Ascending aorta (tissue), 2 donors: ENCODE measurements around the gene MAPK1. TPM values are rescaled to one million over a fixed set of nuclear protein-coding genes. Genes with fewer than 3 reads are reported as not detected.
"Not testable (repeated sequence)": the region's sequence is repeated elsewhere in the genome, so short reads cannot be mapped to it uniquely, and the experiment has no call there.

Experiments used
- DNase-seq, 2 donors: peaks; one replicate each; pipeline ENCODE4 v3.0.0-alpha.2; 2019; ENCODE audit warnings: low spot score in 2 of 2
- H3K27ac ChIP-seq, 2 donors: fragments of 200-600 bp; sonication (generic); one replicate each; pipeline ENCODE4 v1.5.1; 2016 to 2017; ENCODE audit warnings: mild to moderate bottlenecking in 1 of 2
- H3K27me3 ChIP-seq: fragments of 200-600 bp; sonication (generic); one replicate; pipeline ENCODE4 v1.5.1; 2017
- H3K36me3 ChIP-seq, 2 donors: fragments of 200-600 bp; sonication (generic); one replicate each; pipeline ENCODE4 v1.5.1; 2016
- H3K4me1 ChIP-seq, 2 donors: fragments of 200-600 bp; sonication (generic); one replicate each; pipeline ENCODE4 v1.5.1; 2016 to 2017; ENCODE audit warnings: mild to moderate bottlenecking in 1 of 2
- H3K4me3 ChIP-seq, 2 donors: fragments of 200-600 bp; sonication (generic); one replicate each; pipeline ENCODE4 v1.5.1; 2016 to 2017; ENCODE audit warnings: mild to moderate bottlenecking in 1 of 2
- H3K9me3 ChIP-seq, 2 donors: fragments of 200-600 bp; sonication (generic); one replicate each; pipeline ENCODE4 v1.5.1; 2016
- intact Hi-C: fragments of 100-400 bp; cut with DNase I; formaldehyde crosslinking; loops from one replicate; pipeline ENCODE4 v1.15.1; 2023
- total RNA-seq: library from RNA; depleted of rRNA; stranded (reverse); fragments of >200 nt; gene quantifications from one replicate; pipeline ENCODE4 v1.1.0, GENCODE V29; 2016
- TF ChIP-seq, protein P1 (sequence below), 3 experiments: fragments of 200-600 bp in 2 of 3; fragments of 450-650 bp in 1 of 3; sonication (generic) in 2 of 3; IDR thresholded peaks; one replicate each; pipeline ENCODE4 v1.5.1; 2016 to 2019; ENCODE audit warnings: antibody characterized with exemption in 3 of 3, mild to moderate bottlenecking in 1 of 3, moderate library complexity in 1 of 3

The MAPK1 gene
- total RNA-seq, 1 donor from 2014 or later: 43.3 TPM

DNA sequence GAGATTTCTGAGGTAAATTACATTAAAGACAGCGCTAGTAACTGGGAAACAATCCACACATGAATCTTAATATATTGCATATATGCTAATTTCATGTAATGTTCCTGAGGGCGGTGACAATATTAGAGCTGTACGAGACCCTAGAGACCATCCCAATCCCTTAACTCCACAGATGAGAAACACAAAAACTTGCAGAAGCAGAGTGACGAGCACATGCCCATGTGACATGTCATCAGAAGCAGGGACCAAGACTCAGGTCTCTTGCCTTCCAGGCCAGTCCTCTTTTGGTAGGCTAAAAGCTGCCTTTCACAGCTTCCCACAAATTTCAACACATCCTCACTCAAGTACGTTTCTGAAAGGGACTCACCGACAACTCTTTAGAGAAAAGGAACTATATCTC is 11.8 kb downstream of the MAPK1 start:
- Histone ChIP-seq H3K4me1 (peaks cover 0 to 47% of the 10 kb centered on the region in 2 donors), H3K27me3 (no peaks in the 10 kb centered on the region), H3K4me3 (no peak overlapping the region), H3K9me3 (no peaks in the 10 kb centered on the region), H3K27ac (peak overlapping the region; percentile 9 to 19), H3K36me3 (peaks cover 0 to 3% of the 10 kb centered on the region in 2 donors)
- intact Hi-C loops: no loop called here
- no peak for DNase-seq
- TF ChIP-seq, protein P1, sequence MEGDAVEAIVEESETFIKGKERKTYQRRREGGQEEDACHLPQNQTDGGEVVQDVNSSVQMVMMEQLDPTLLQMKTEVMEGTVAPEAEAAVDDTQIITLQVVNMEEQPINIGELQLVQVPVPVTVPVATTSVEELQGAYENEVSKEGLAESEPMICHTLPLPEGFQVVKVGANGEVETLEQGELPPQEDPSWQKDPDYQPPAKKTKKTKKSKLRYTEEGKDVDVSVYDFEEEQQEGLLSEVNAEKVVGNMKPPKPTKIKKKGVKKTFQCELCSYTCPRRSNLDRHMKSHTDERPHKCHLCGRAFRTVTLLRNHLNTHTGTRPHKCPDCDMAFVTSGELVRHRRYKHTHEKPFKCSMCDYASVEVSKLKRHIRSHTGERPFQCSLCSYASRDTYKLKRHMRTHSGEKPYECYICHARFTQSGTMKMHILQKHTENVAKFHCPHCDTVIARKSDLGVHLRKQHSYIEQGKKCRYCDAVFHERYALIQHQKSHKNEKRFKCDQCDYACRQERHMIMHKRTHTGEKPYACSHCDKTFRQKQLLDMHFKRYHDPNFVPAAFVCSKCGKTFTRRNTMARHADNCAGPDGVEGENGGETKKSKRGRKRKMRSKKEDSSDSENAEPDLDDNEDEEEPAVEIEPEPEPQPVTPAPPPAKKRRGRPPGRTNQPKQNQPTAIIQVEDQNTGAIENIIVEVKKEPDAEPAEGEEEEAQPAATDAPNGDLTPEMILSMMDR (IDR thresholded peaks at IDR 0.05): no peak

DNA sequence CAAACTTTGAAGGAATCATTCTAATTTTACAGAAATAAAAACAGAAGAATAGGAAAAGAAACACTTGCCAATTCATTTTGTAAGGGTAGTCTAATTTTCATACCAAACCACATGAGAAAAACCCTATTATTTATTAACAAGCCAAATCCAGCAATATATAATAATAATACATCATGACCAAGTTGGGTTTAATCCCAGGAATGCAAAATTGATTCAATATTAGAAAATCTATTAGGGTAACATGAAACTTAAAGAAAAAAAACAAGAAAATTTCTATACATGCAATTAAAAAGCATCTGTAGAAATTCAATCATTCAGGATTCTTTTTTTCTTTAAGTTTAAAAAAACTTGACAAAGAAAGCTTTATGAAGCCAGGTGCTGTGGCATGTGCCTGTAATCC is 16.8 kb downstream of the MAPK1 start:
- Histone ChIP-seq H3K27me3 (no peaks in the 10 kb centered on the region), H3K9me3 (no peaks in the 10 kb centered on the region), H3K27ac (peak overlapping the region; percentile 75 to 77), H3K4me1 (peaks cover 7 to 42% of the 10 kb centered on the region in 2 donors), H3K36me3 (peaks cover 0 to 3% of the 10 kb centered on the region in 2 donors), H3K4me3 (no peak overlapping the region)
- DNase-seq: no peak
- intact Hi-C loops: loop anchor here (1.0 kb wide), 1 partner anchor 17 kb away; the partner anchor contains the start of gene MAPK1
- TF ChIP-seq, protein P1 (IDR thresholded peaks at IDR 0.05): no peak

DNA sequence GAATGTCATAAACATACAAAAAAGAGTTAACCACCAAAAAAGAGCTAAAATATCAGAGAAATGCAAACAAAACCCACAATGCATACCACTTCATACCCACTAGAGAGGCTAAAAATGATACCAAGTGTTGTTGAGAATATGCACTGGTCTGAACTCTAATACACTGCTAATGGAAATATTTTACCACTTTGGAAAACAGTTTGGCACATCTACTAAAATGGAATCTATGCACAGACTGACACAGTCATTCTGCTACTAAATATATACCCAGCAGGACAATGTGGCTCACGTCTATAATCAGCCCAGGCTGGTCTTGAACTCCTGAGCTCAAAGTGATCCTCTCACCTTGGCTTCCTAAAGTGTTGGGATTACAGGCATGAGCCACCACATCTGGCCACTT is 18.0 kb downstream of the MAPK1 start:
- intact Hi-C loops: no loop called here
- H3K9me3 ChIP-seq: no peaks in the 10 kb centered on the region
- no peaks in the 10 kb centered on the region for H3K27me3 ChIP-seq
- H3K27ac ChIP-seq: peak overlapping the region; percentile 75 to 77
- TF ChIP-seq, protein P1 (IDR thresholded peaks at IDR 0.05): no peak
- no peak for DNase-seq
- peaks cover 7 to 41% of the 10 kb centered on the region in 2 donors for H3K4me1 ChIP-seq
- H3K4me3 ChIP-seq: no peak overlapping the region
- peaks cover 0 to 3% of the 10 kb centered on the region in 2 donors for H3K36me3 ChIP-seq

DNA sequence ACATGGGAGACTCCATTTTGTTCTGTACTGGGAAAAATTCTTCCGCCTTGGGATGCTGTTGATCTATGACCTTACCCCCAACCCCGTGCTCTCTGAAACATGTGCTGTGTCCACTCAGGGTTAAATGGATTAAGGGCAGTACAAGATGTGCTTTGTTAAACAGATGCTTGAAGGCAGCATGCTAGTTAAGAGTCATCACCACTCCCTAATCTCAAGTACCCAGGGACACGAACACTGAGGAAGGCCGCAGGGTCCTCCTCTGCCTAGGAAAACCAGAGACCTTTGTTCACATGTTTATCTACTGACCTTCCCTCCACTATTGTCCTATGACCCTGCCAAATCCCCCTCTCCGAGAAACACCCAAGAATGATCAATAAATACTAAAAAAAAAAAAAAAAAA is 19.4 kb downstream of the MAPK1 start:
- H3K9me3 ChIP-seq, intact Hi-C loops, H3K27me3 ChIP-seq, H3K4me3 ChIP-seq, DNase-seq, H3K36me3 ChIP-seq: not testable (repeated sequence)
- Histone ChIP-seq H3K27ac (peak overlapping the region; percentile 13 to 36), H3K4me1 (peaks cover 7 to 37% of the 10 kb centered on the region in 2 donors)

DNA sequence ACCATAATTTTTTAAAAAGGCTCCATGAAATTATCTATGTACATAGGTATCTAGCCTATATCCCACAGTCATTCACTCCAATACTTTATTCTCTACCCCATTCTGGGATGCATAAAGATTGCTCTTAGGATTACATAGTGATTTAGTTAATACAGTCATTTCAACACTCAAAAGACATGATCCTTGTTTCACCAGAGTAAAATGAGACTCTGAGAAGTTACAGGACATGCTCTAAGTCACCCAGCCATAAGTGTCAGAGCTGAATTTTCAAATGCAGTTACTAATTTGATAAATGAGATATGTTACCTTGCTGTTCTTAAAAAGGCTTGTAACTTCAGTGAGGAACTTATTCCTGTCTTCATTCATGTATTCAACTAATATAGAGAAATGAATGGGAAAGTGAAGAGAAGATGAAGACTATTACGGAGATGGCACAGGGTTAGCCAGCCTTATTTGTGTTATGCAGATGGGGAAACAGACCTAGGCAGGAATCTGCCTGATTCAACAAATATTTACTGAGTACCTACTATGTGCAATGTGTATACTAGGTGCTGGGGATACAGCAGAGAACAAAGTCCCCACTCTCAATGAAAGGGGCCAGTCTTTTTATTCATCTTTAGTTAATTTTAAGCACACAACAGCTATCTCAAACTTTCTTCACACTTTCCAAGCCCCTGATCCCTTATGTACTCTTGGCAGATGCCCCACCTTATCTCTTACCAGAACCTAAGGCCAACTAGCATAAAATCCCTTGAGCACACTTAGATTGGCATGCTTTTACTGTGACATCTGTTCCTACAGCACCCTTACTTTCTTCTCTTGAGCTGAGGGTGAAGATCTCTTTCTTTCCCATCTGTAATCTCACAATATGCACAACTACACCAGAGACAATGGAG is 21.6 kb downstream of the MAPK1 start:
- no peak overlapping the region for H3K27ac ChIP-seq
- no peaks in the 10 kb centered on the region for H3K36me3 ChIP-seq
- no peaks in the 10 kb centered on the region for H3K27me3 ChIP-seq
- no peaks in the 10 kb centered on the region for H3K9me3 ChIP-seq
- intact Hi-C loops: no loop called here
- H3K4me1 ChIP-seq: peaks cover 7 to 35% of the 10 kb centered on the region in 2 donors
- H3K4me3 ChIP-seq: no peak overlapping the region
- TF ChIP-seq, protein P1 (IDR thresholded peaks at IDR 0.05): no peak
- DNase-seq: no peak

DNA sequence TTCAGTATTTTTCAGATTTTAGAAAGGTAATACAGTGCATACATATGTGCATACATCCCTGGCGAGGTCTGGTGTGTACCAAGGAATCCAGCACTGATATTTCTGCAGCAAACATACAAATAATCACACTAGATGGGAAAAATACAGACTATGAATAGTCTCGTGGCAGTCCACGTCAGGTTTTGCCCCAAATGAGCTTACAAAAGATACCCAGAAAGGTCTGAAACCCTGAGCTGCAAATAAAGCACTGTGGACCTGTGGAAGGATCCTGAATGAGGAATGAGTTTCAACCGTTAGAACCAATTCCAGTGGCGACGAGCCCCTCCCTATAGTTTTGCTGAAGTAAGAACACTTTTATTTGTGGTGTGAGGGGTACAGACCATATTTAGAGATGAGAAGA is 24.5 kb downstream of the MAPK1 start:
- Histone ChIP-seq H3K27me3 (no peaks in the 10 kb centered on the region), H3K9me3 (no peaks in the 10 kb centered on the region), H3K4me3 (no peak overlapping the region), H3K4me1 (peaks cover 0 to 23% of the 10 kb centered on the region in 2 donors), H3K27ac (no peak overlapping the region), H3K36me3 (no peaks in the 10 kb centered on the region)
- intact Hi-C loops: no loop called here
- no peak for DNase-seq
- TF ChIP-seq, protein P1 (IDR thresholded peaks at IDR 0.05): no peak
